Parathyroid adenoma (tissue), 2 donors: ENCODE data around the gene ETV7.

Source experiments
- H2AFZ ChIP-seq: fragments of 300-600 bp; sonication (generic); one replicate; pipeline ENCODE4 v1.7.0; 2017; ENCODE audit warnings: antibody characterized with exemption, mild to moderate bottlenecking
- H3K27ac ChIP-seq: fragments of 300-600 bp; sonication (generic); one replicate; pipeline ENCODE4 v1.7.0; 2017
- H3K27me3 ChIP-seq: fragments of 300-600 bp; sonication (generic); one replicate; pipeline ENCODE4 v1.7.0; 2017; ENCODE audit warnings: low read length; ENCODE audit not compliant: control insufficient read depth, insufficient read depth
- H3K36me3 ChIP-seq: fragments of 300-600 bp; sonication (generic); one replicate; pipeline ENCODE4 v1.7.0; 2017; ENCODE audit warnings: low read length; ENCODE audit not compliant: control insufficient read depth, insufficient read depth
- H3K4me1 ChIP-seq: fragments of 300-600 bp; sonication (generic); one replicate; pipeline ENCODE4 v1.7.0; 2017; ENCODE audit warnings: control low read depth
- H3K4me2 ChIP-seq: fragments of 300-600 bp; sonication (generic); one replicate; pipeline ENCODE4 v1.7.0; 2017; ENCODE audit warnings: low read length
- H3K4me3 ChIP-seq: fragments of 300-600 bp; sonication (generic); one replicate; pipeline ENCODE4 v1.7.0; 2017; ENCODE audit warnings: low read depth, low read length
- H3K79me2 ChIP-seq: fragments of 300-600 bp; sonication (generic); one replicate; pipeline ENCODE4 v1.7.0; 2017; ENCODE audit warnings: control low read depth
- H3K9ac ChIP-seq: fragments of 300-600 bp; sonication (generic); one replicate; pipeline ENCODE4 v1.7.0; 2017; ENCODE audit warnings: mild to moderate bottlenecking
- H3K9me3 ChIP-seq: fragments of 300-600 bp; sonication (generic); one replicate; pipeline ENCODE4 v1.7.0; 2017; ENCODE audit warnings: low read length; ENCODE audit not compliant: control insufficient read depth
- CTCF ChIP-seq: fragments of 300-600 bp; sonication (generic); IDR thresholded peaks from one replicate; pipeline ENCODE4 v1.7.0; 2017; ENCODE audit warnings: antibody characterized with exemption, mild to moderate bottlenecking
- donor health status: primary hyperparathyroidism.

Gene ETV7

GRCh38 chr6:36404164-36404563 is 16.7 kb upstream of the ETV7 start:
- Histone ChIP-seq H3K27me3 (no peaks in the 10 kb centered on the region), H3K4me1 (no peaks in the 10 kb centered on the region), H3K9me3 (no peaks in the 10 kb centered on the region)

GRCh38 chr6:36402481-36402880 is 15.0 kb upstream of the ETV7 start:
- Histone ChIP-seq H3K27ac (no peak overlapping the region), H3K4me2 (no peak overlapping the region), H3K4me1 (no peaks in the 10 kb centered on the region), H2AFZ (no peak overlapping the region), H3K79me2 (no peaks in the 10 kb centered on the region), H3K4me3 (no peak overlapping the region), H3K9ac (no peak overlapping the region), H3K27me3 (no peaks in the 10 kb centered on the region), H3K36me3 (no peaks in the 10 kb centered on the region), H3K9me3 (no peaks in the 10 kb centered on the region)
- TF ChIP-seq CTCF, result no peak

More at GRCh38 chr6:36404164-36404563, 16.7 kb upstream of the ETV7 start:
- Histone ChIP-seq H3K79me2 (no peaks in the 10 kb centered on the region), H3K4me2 (no peak overlapping the region), H3K9ac (no peak overlapping the region), H3K4me3 (no peak overlapping the region), H3K27ac (no peak overlapping the region), H2AFZ (no peak overlapping the region), H3K36me3 (no peaks in the 10 kb centered on the region)
- TF ChIP-seq CTCF, result no peak

GRCh38 chr6:36399970-36400369 is 12.5 kb upstream of the ETV7 start:
- H3K27me3 ChIP-seq, result no peaks in the 10 kb centered on the region

GRCh38 chr6:36392621-36393020 is 5.2 kb upstream of the ETV7 start:
- no peaks in the 10 kb centered on the region for H3K4me1 ChIP-seq
- no peak overlapping the region for H2AFZ ChIP-seq
- no peaks in the 10 kb centered on the region for H3K9me3 ChIP-seq
- no peaks in the 10 kb centered on the region for H3K36me3 ChIP-seq
- no peaks in the 10 kb centered on the region for H3K79me2 ChIP-seq
- H3K9ac ChIP-seq, result no peak overlapping the region
- H3K27ac ChIP-seq, result no peak overlapping the region
- TF ChIP-seq CTCF, result no peak
- no peaks in the 10 kb centered on the region for H3K27me3 ChIP-seq
- H3K4me3 ChIP-seq, result no peak overlapping the region
- H3K4me2 ChIP-seq, result no peak overlapping the region

More at GRCh38 chr6:36399970-36400369, 12.5 kb upstream of the ETV7 start:
- no peak overlapping the region for H3K4me3 ChIP-seq
- H3K36me3 ChIP-seq, result no peaks in the 10 kb centered on the region
- TF ChIP-seq CTCF, result no peak
- H3K79me2 ChIP-seq, result no peaks in the 10 kb centered on the region
- no peak overlapping the region for H3K4me2 ChIP-seq
- no peak overlapping the region for H2AFZ ChIP-seq
- no peak overlapping the region for H3K9ac ChIP-seq
- H3K4me1 ChIP-seq, result no peaks in the 10 kb centered on the region
- H3K9me3 ChIP-seq, result no peaks in the 10 kb centered on the region
- no peak overlapping the region for H3K27ac ChIP-seq

GRCh38 chr6:36389353-36389752 is 1.9 kb upstream of the ETV7 start:
- no peak overlapping the region for H3K4me2 ChIP-seq
- no peaks in the 10 kb centered on the region for H3K9me3 ChIP-seq
- no peaks in the 10 kb centered on the region for H3K79me2 ChIP-seq
- H3K27me3 ChIP-seq, result no peaks in the 10 kb centered on the region
- H3K4me3 ChIP-seq, result no peak overlapping the region
- H3K36me3 ChIP-seq, result no peaks in the 10 kb centered on the region
- TF ChIP-seq CTCF, result no peak
- peaks cover 12% of the 10 kb centered on the region for H3K4me1 ChIP-seq
- H3K9ac ChIP-seq, result no peak overlapping the region
- no peak overlapping the region for H3K27ac ChIP-seq
- H2AFZ ChIP-seq, result no peak overlapping the region
